GM12864 (cell line): ENCODE data around the gene LRTM2.

Source experiments
- DNase-seq: peaks from one replicate; pipeline ENCODE4 v3.0.0-alpha.2; 2011; ENCODE audit warnings: low read depth
- H3K4me3 ChIP-seq: 2 replicates; pipeline ENCODE4 v1.5.1; 2011; ENCODE audit warnings: mild to moderate bottlenecking, low read depth, low read length, control low read depth
- CTCF ChIP-seq: IDR thresholded peaks from 2 replicates; pipeline ENCODE4 v1.5.1; 2011; ENCODE audit warnings: low read depth, mild to moderate bottlenecking, moderate library complexity, low read length, control low read depth, inconsistent platforms; ENCODE audit errors: missing control alignments

The LRTM2 gene

GRCh38 chr12:1880876-1881275, 60.5 kb downstream of the LRTM2 start:
- H3K4me3 ChIP-seq, result no peak overlapping the region
- DNase-seq, result no peak
- no peak for TF ChIP-seq CTCF

GRCh38 chr12:1881301-1881700, 60.9 kb downstream of the LRTM2 start:
- DNase-seq, result no peak
- H3K4me3 ChIP-seq, result no peak overlapping the region
- no peak for TF ChIP-seq CTCF

- no peak for DNase-seq
- H3K4me3 ChIP-seq, result no peak overlapping the region
- TF ChIP-seq CTCF, result no peak
These were observed 61.6 kb downstream of the LRTM2 start for GRCh38 chr12:1881936-1882335.

- no peak for TF ChIP-seq CTCF
- no peak overlapping the region for H3K4me3 ChIP-seq
- DNase-seq, result no peak
These were observed 62.0 kb downstream of the LRTM2 start for GRCh38 chr12:1882405-1882804.

- TF ChIP-seq CTCF, result no peak
- no peak overlapping the region for H3K4me3 ChIP-seq
- no peak for DNase-seq
These were observed 62.6 kb downstream of the LRTM2 start for GRCh38 chr12:1882850-1883470.

GRCh38 chr12:1883513-1883912, 63.1 kb downstream of the LRTM2 start:
- DNase-seq, result no peak
- no peak for TF ChIP-seq CTCF
- H3K4me3 ChIP-seq, result no peak overlapping the region

- TF ChIP-seq CTCF, result no peak
- DNase-seq, result no peak
- no peak overlapping the region for H3K4me3 ChIP-seq
These were observed 64.3 kb downstream of the LRTM2 start for GRCh38 chr12:1884651-1885050.
